Stimulated activated memory B cell treated with anti-CD40 and anti-IgM and Interleukin-4, amounts not matched to agents 10 μg/mL and 1 μg/mL and 100 μg/mL, for 72 hours (primary cell): ENCODE data around the gene SMG6.
A peak's percentile ranks its signal among the peaks of the same experiment; 100 is the strongest.

Source experiments
- ATAC-seq: fragments of 150-1000 bp; cut with Tn5 transposase; 2 replicates; pipeline ENCODE4 v1.10.0; 2021
- H3K27ac Mint-ChIP-seq: one replicate; pipeline ENCODE4 v1.8.0; 2022; ENCODE audit warnings: mild to moderate bottlenecking, mixed read lengths
- H3K27me3 Mint-ChIP-seq: one replicate; pipeline ENCODE4 v1.8.0; 2022; ENCODE audit warnings: mixed read lengths
- H3K36me3 Mint-ChIP-seq: one replicate; pipeline ENCODE4 v1.8.0; 2022; ENCODE audit warnings: mixed read lengths
- H3K4me1 Mint-ChIP-seq: one replicate; pipeline ENCODE4 v1.8.0; 2022; ENCODE audit warnings: mixed read lengths
- H3K4me3 Mint-ChIP-seq: one replicate; pipeline ENCODE4 v1.8.0; 2022; ENCODE audit warnings: mild to moderate bottlenecking, moderate library complexity, mixed read lengths
- H3K9me3 Mint-ChIP-seq: one replicate; pipeline ENCODE4 v1.8.0; 2022; ENCODE audit warnings: mixed read lengths

The SMG6 gene

GRCh38 chr17:2042933-2043332 is 260.7 kb downstream of the SMG6 start:
- Mint-ChIP-seq H3K4me1 (peaks cover 18% of the 10 kb centered on the region), H3K36me3 (peaks cover 31% of the 10 kb centered on the region), H3K27me3 (peaks cover 4% of the 10 kb centered on the region), H3K9me3 (no peaks in the 10 kb centered on the region), H3K4me3 (peak overlapping the region; percentile 97), H3K27ac (peak overlapping the region; percentile 96)
- no peak for ATAC-seq

GRCh38 chr17:2042390-2042847 is 261.2 kb downstream of the SMG6 start:
- Mint-ChIP-seq H3K27ac (peak overlapping the region; percentile 96), H3K36me3 (peaks cover 31% of the 10 kb centered on the region), H3K9me3 (no peaks in the 10 kb centered on the region), H3K4me1 (peaks cover 16% of the 10 kb centered on the region), H3K4me3 (peak overlapping the region; percentile 97), H3K27me3 (no peaks in the 10 kb centered on the region)
- ATAC-seq = no peak

GRCh38 chr17:2041561-2042389 is 261.8 kb downstream of the SMG6 start, which contains the start of gene OVCA2:
Gene OVCA2, plus strand, starts transcription at chr17:2042022. Its CDS starts 26 bp downstream, at chr17:2042048.
- H3K36me3 Mint-ChIP-seq = peaks cover 36% of the 10 kb centered on the region
- no peaks in the 10 kb centered on the region for H3K27me3 Mint-ChIP-seq
- H3K27ac Mint-ChIP-seq = peak within 1 kb of the TSS; percentile 96
- peaks cover 16% of the 10 kb centered on the region for H3K4me1 Mint-ChIP-seq
- H3K9me3 Mint-ChIP-seq = no peaks in the 10 kb centered on the region
- peak within 1 kb of the TSS; percentile 97 for H3K4me3 Mint-ChIP-seq
- ATAC-seq = peak; percentile 98

- Mint-ChIP-seq H3K4me1 (peaks cover 16% of the 10 kb centered on the region), H3K27ac (no peak overlapping the region), H3K9me3 (no peaks in the 10 kb centered on the region), H3K27me3 (no peaks in the 10 kb centered on the region), H3K4me3 (peak overlapping the region; percentile 97), H3K36me3 (peaks cover 43% of the 10 kb centered on the region)
- no peak for ATAC-seq
Measured at GRCh38 chr17:2040942-2041560, 262.5 kb downstream of the SMG6 start.

- Mint-ChIP-seq H3K4me1 (peaks cover 16% of the 10 kb centered on the region), H3K27me3 (no peaks in the 10 kb centered on the region), H3K4me3 (no peak overlapping the region), H3K36me3 (peaks cover 45% of the 10 kb centered on the region), H3K9me3 (no peaks in the 10 kb centered on the region), H3K27ac (no peak overlapping the region)
- no peak for ATAC-seq
Measured at GRCh38 chr17:2040219-2040827, 263.3 kb downstream of the SMG6 start.

- Mint-ChIP-seq H3K4me3 (no peak overlapping the region), H3K27me3 (no peaks in the 10 kb centered on the region), H3K9me3 (no peaks in the 10 kb centered on the region), H3K4me1 (peaks cover 17% of the 10 kb centered on the region), H3K27ac (no peak overlapping the region), H3K36me3 (peaks cover 27% of the 10 kb centered on the region)
- ATAC-seq = no peak
Measured at GRCh38 chr17:2037155-2037554, 266.4 kb downstream of the SMG6 start.

GRCh38 chr17:2035541-2036488 is 267.8 kb downstream of the SMG6 start:
- Mint-ChIP-seq H3K4me1 (peaks cover 18% of the 10 kb centered on the region), H3K4me3 (no peak overlapping the region), H3K27ac (no peak overlapping the region), H3K9me3 (no peaks in the 10 kb centered on the region), H3K27me3 (no peaks in the 10 kb centered on the region), H3K36me3 (peaks cover 23% of the 10 kb centered on the region)
- ATAC-seq = no peak

- Mint-ChIP-seq H3K4me1 (peaks cover 21% of the 10 kb centered on the region), H3K27ac (no peak overlapping the region), H3K9me3 (no peaks in the 10 kb centered on the region), H3K36me3 (peaks cover 23% of the 10 kb centered on the region), H3K27me3 (no peaks in the 10 kb centered on the region), H3K4me3 (no peak overlapping the region)
- ATAC-seq = peak; percentile 39
Measured at GRCh38 chr17:2034806-2035540, 268.6 kb downstream of the SMG6 start.

- ATAC-seq = no peak
- H3K27me3 Mint-ChIP-seq = peaks cover under 1% of the 10 kb centered on the region
- H3K36me3 Mint-ChIP-seq = peaks cover 23% of the 10 kb centered on the region
- H3K4me3 Mint-ChIP-seq = no peak overlapping the region
- H3K9me3 Mint-ChIP-seq = no peaks in the 10 kb centered on the region
- peaks cover 28% of the 10 kb centered on the region for H3K4me1 Mint-ChIP-seq
- H3K27ac Mint-ChIP-seq = peak overlapping the region; percentile 27
Measured at GRCh38 chr17:2034157-2034556, 269.4 kb downstream of the SMG6 start.

GRCh38 chr17:2033153-2033552 is 270.4 kb downstream of the SMG6 start:
- Mint-ChIP-seq H3K9me3 (no peaks in the 10 kb centered on the region), H3K36me3 (peaks cover 15% of the 10 kb centered on the region), H3K27me3 (peaks cover 10% of the 10 kb centered on the region), H3K4me3 (no peak overlapping the region), H3K4me1 (peaks cover 28% of the 10 kb centered on the region), H3K27ac (no peak overlapping the region)
- no peak for ATAC-seq

- peak overlapping the region; percentile 89 for H3K27ac Mint-ChIP-seq
- peaks cover 34% of the 10 kb centered on the region for H3K27me3 Mint-ChIP-seq
- ATAC-seq = peak; percentile 29
- H3K9me3 Mint-ChIP-seq = no peaks in the 10 kb centered on the region
- no peaks in the 10 kb centered on the region for H3K36me3 Mint-ChIP-seq
- H3K4me3 Mint-ChIP-seq = peak overlapping the region; percentile 96
- H3K4me1 Mint-ChIP-seq = peaks cover 35% of the 10 kb centered on the region
Measured at GRCh38 chr17:2030779-2031163, 272.8 kb downstream of the SMG6 start.

- Mint-ChIP-seq H3K27ac (peak within 1 kb of the TSS; percentile 89), H3K36me3 (no peaks in the 10 kb centered on the region), H3K4me1 (peaks cover 39% of the 10 kb centered on the region), H3K9me3 (no peaks in the 10 kb centered on the region), H3K27me3 (peaks cover 40% of the 10 kb centered on the region), H3K4me3 (peak within 1 kb of the TSS; percentile 96)
- peak; percentile 92 for ATAC-seq
Measured at GRCh38 chr17:2029911-2030778, 273.4 kb downstream of the SMG6 start, which contains the start of gene DPH1. Gene DPH1, plus strand, starts transcription at chr17:2030153. Its CDS starts 17 bp downstream, at chr17:2030170.

- Mint-ChIP-seq H3K4me1 (peaks cover 35% of the 10 kb centered on the region), H3K9me3 (no peaks in the 10 kb centered on the region), H3K36me3 (no peaks in the 10 kb centered on the region), H3K27ac (no peak overlapping the region), H3K27me3 (peaks cover 40% of the 10 kb centered on the region), H3K4me3 (no peak overlapping the region)
- ATAC-seq = no peak
Measured at GRCh38 chr17:2028737-2029136, 274.8 kb downstream of the SMG6 start.
